Ovary (tissue), 9 donors: ENCODE measurements around the gene RBFOX2. TPM values are rescaled to one million over a fixed set of nuclear protein-coding genes. Genes with fewer than 3 reads are reported as not detected.
A peak's percentile ranks its signal among the peaks of the same experiment; 100 is the strongest.

Experiments
- DNase-seq, 5 donors: peaks; one replicate each; pipeline ENCODE4 v3.0.0-alpha.2; 2019 to 2020
- H3K27ac ChIP-seq, 2 donors: fragments of 200-600 bp; one replicate each; pipeline versions ENCODE4 v1.5.1 to v1.8.0; 2019 to 2022
- H3K27me3 ChIP-seq: fragments of 200-600 bp; one replicate; pipeline ENCODE4 v1.8.0; 2022
- H3K36me3 ChIP-seq: fragments of 200-600 bp; sonication (generic); one replicate; pipeline ENCODE4 v1.5.1; 2019
- H3K4me1 ChIP-seq: one replicate; pipeline ENCODE4 v1.8.1; 2013; ENCODE audit warnings: mild to moderate bottlenecking, moderate library complexity; ENCODE audit not compliant: insufficient read depth
- H3K4me3 ChIP-seq: fragments of 200-600 bp; sonication (generic); one replicate; pipeline ENCODE4 v1.5.1; 2017
- H3K9me3 ChIP-seq, 2 donors: fragments of 200-600 bp in 1 of 2; sonication (generic) in 1 of 2; one replicate each; pipeline versions ENCODE4 v1.5.1 to v1.8.1; 2013 to 2019; ENCODE audit warnings: mild to moderate bottlenecking in 1 of 2, moderate library complexity in 1 of 2
- EP300 ChIP-seq: sonication (generic); formaldehyde crosslinking; IDR thresholded peaks from one replicate; pipeline ENCODE4 v1.6.1; 2017; ENCODE audit warnings: antibody characterized with exemption
- POLR2A ChIP-seq: fragments of 450-650 bp; IDR thresholded peaks from one replicate; pipeline ENCODE4 v1.6.1; 2017; ENCODE audit warnings: antibody characterized with exemption, mild to moderate bottlenecking, moderate library complexity
- WGBS, 3 donors: extraction: QIAGEN DNeasy Blood & Tissue Kit in 1 of 3; methylation state at CpG; one replicate each; pipeline versions ENCODE4 v1.1.5 to v1.1.7; 2013 to 2017; 5-methylcytosine and 5-hydroxymethylcytosine counted together
- intact Hi-C, 4 donors: fragments of 100-400 bp; cut with DNase I; formaldehyde crosslinking; loops; one replicate each; pipeline versions ENCODE4 v1.11.0 to v1.15.1; 2022 to 2023
- polyA plus RNA-seq, 2 donors: library from polyadenylated mRNA; stranded (reverse); fragments of 200-250 nt in 1 of 2; fragments of 350-450 nt in 1 of 2; fragmentation: Illumina TruSeq in 1 of 2; extraction: RNeasy Lipid Tissue Mini Kit (QIAGEN cat#74804) in 1 of 2; gene quantifications; one replicate each; pipeline ENCODE4 v1.2.3, GENCODE V29; 2013 to 2014
- total RNA-seq, 7 donors: library from RNA; depleted of rRNA in 2 of 7; stranded (reverse); fragments of >200 nt in 2 of 7; fragmentation: NEBNext Ultra II Directional in 3 of 7; extraction: Animal tissue kit (Norgen Biotek cat#: 25700) in 3 of 7; gene quantifications; one replicate each; pipeline versions ENCODE4 v1.1.0 to v1.2.4, GENCODE V29; 2016 to 2023
- TF ChIP-seq, protein P1 (sequence below), 3 donors: fragments of 450-650 bp in 2 of 3; fragments of 200-600 bp in 1 of 3; IDR thresholded peaks; one replicate each; pipeline versions ENCODE4 v1.5.1 to v1.8.0; 2016 to 2022; ENCODE audit warnings: antibody characterized with exemption in 3 of 3, mild to moderate bottlenecking in 1 of 3
- donor health status: DM: no; HTN: no; CAD: no; lungs with moderate emphysema.
- donor health status: DM: no; HTN: no; CAD: no.
- donor health status: Bipolar disorder and iron deficiency.
- donor health status: DM: yes; HTN: yes; CAD: no.
- donor health status: DM: no; HTN: no; CAD: no.
- donor health status: DM: yes; HTN: yes; CAD: no.

Gene RBFOX2
- total and polyA plus RNA-seq, 9 donors: 68.7 to 140 (median 128) TPM

DNA sequence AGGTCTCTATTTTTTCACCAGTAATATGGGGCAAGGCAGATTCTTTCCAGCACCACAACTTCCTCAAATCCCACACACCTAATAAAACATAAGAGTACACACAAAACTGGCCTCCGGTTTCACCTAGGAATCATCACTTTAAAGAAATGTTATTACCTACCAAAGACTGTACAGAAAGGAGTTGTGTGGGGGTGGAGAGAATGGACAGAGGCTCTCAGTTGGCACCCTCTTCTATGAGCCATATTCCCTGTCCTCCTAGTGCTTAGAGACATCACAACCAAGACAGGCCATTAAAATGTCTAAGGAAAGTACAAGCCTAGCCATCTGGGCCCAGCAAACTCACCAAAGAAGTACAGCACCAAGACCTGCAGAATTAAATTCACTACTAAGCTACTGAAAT, 56.1 kb downstream of the RBFOX2 start:
- TF ChIP-seq EP300 (no peak), POLR2A (no peak)
- TF ChIP-seq, protein P1, sequence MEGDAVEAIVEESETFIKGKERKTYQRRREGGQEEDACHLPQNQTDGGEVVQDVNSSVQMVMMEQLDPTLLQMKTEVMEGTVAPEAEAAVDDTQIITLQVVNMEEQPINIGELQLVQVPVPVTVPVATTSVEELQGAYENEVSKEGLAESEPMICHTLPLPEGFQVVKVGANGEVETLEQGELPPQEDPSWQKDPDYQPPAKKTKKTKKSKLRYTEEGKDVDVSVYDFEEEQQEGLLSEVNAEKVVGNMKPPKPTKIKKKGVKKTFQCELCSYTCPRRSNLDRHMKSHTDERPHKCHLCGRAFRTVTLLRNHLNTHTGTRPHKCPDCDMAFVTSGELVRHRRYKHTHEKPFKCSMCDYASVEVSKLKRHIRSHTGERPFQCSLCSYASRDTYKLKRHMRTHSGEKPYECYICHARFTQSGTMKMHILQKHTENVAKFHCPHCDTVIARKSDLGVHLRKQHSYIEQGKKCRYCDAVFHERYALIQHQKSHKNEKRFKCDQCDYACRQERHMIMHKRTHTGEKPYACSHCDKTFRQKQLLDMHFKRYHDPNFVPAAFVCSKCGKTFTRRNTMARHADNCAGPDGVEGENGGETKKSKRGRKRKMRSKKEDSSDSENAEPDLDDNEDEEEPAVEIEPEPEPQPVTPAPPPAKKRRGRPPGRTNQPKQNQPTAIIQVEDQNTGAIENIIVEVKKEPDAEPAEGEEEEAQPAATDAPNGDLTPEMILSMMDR (IDR thresholded peaks at IDR 0.05): no peak
- no peaks in the 10 kb centered on the region for H3K9me3 ChIP-seq
- H3K27me3 ChIP-seq: no peaks in the 10 kb centered on the region
- WGBS, 3 donors: 41 to 47% (median 43%) methylated on average over 1 of the region's 1 CpG
- peak overlapping the region in 1 of 2 donors; percentile 71 for H3K27ac ChIP-seq
- H3K4me1 ChIP-seq: peaks cover 17% of the 10 kb centered on the region
- H3K36me3 ChIP-seq: no peaks in the 10 kb centered on the region
- no peak for DNase-seq
- intact Hi-C loops: loop anchor here in 2 of 4 donors (10.0 kb wide), 1 partner anchor 52 kb away; the partner anchor contains the start of gene RBFOX2 (in 2 of the 2)
- H3K4me3 ChIP-seq: no peak overlapping the region

GRCh38 chr22:35971456-35972119, 57.0 kb downstream of the RBFOX2 start:
- Histone ChIP-seq H3K27me3 (no peaks in the 10 kb centered on the region), H3K9me3 (no peaks in the 10 kb centered on the region), H3K4me3 (no peak overlapping the region), H3K36me3 (no peaks in the 10 kb centered on the region), H3K4me1 (peaks cover 17% of the 10 kb centered on the region), H3K27ac (peak overlapping the region; percentile 24 to 71)
- DNase-seq: peak in 2 of 5 donors; percentile 38 to 40
- 2 to 7% (median 4%) methylated on average over 3 of the region's 3 CpGs for WGBS, 3 donors
- TF ChIP-seq POLR2A: no peak
- TF ChIP-seq EP300: no peak
- TF ChIP-seq, protein P1 (IDR thresholded peaks at IDR 0.05): no peak
- intact Hi-C loops: loop anchor here in 2 of 4 donors (10.0 kb wide), 1 partner anchor 53 kb away; the partner anchor contains the start of gene RBFOX2 (in 2 of the 2)

DNA sequence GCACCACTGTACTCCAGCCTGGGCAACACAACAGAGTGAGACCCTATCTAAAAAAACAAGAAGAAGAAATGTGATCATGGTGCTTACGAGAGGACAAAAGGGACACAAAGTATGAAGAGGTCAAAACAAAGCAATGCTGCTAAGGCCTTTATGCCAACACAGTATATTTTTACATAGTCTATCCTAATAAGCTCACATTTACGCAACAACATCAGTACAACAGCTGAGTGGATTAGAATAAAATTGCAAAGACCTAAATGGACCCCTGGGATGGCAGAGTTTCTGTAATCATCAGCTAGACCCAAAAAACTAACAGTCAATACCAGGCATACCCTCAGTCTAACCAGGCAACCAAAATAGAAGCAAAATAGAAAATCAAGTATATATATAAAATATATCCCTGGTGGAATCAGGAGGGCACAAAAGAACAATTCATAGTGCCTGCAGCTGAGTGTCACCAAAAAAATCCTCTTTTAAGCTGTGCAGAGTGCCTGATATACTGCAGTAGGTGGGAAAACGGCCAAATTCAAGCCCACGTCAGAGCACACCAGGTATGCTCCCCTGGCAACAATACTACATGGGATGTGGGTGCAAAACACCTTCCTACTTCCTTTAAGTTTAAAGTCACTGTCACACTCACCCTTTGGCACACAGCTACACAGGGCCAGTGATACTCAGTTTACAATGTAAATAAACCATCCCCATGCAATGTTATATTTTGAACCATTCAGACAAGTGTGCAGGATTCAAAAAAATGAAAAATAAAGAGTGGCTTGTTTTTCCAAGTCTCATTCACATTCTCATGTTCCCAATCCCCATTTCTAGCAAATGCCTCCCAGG, 57.8 kb downstream of the RBFOX2 start:
- intact Hi-C loops: loop anchor here in 2 of 4 donors (10.0 kb wide), 1 partner anchor 54 kb away; the partner anchor contains the start of gene RBFOX2 (in 2 of the 2)
- Histone ChIP-seq H3K36me3 (no peaks in the 10 kb centered on the region), H3K27ac (peak overlapping the region; percentile 24 to 71), H3K4me1 (peaks cover 17% of the 10 kb centered on the region), H3K4me3 (no peak overlapping the region), H3K9me3 (no peaks in the 10 kb centered on the region), H3K27me3 (no peaks in the 10 kb centered on the region)
- TF ChIP-seq POLR2A (no peak), EP300 (no peak)
- TF ChIP-seq, protein P1 (IDR thresholded peaks at IDR 0.05): no peak
- WGBS, 3 donors: 58 to 60% (median 59%) methylated on average over 4 of the region's 4 CpGs
- no peak for DNase-seq

GRCh38 chr22:35967046-35967397, 61.6 kb downstream of the RBFOX2 start:
- TF ChIP-seq EP300 (no peak), POLR2A (no peak)
- TF ChIP-seq, protein P1 (IDR thresholded peaks at IDR 0.05): no peak
- no peak for DNase-seq
- no peaks in the 10 kb centered on the region for H3K36me3 ChIP-seq

More at GRCh38 chr22:35967046-35967397, 61.6 kb downstream of the RBFOX2 start:
- intact Hi-C loops: loop anchor here in 1 of 4 donors (10.0 kb wide), 1 partner anchor 58 kb away; the partner anchor contains the start of gene RBFOX2
- 92 to 98% (median 96%) methylated on average over 3 of the region's 3 CpGs for WGBS, 3 donors
- Histone ChIP-seq H3K4me3 (no peak overlapping the region), H3K9me3 (no peaks in the 10 kb centered on the region), H3K27ac (no peak overlapping the region), H3K4me1 (peaks cover 2% of the 10 kb centered on the region), H3K27me3 (no peaks in the 10 kb centered on the region)
